K562 (cell line): ENCODE data around the gene GZMM. TPM values are rescaled to one million over a fixed set of nuclear protein-coding genes. Genes with fewer than 3 reads are reported as not detected.
A peak's percentile ranks its signal among the peaks of the same experiment; 100 is the strongest.

Experiments used
- ATF7 ChIP-seq: fragments of 450-650 bp; IDR thresholded peaks from 2 replicates; pipeline ENCODE4 v1.7.1; 2014; ENCODE audit warnings: mild to moderate bottlenecking, moderate library complexity
- HDGF ChIP-seq: fragments of 450-650 bp; IDR thresholded peaks from 2 replicates; pipeline ENCODE4 v1.6.1; 2016
- MXI1 ChIP-seq: IDR thresholded peaks from 2 replicates; pipeline ENCODE4 v1.6.1; 2011; ENCODE audit warnings: low read depth, mild to moderate bottlenecking, improper control_type of control experiment, low read length
- SMARCA5 ChIP-seq: fragments of 450-650 bp; IDR thresholded peaks from 2 replicates; pipeline ENCODE4 v1.6.1; 2016
- ZSCAN29 ChIP-seq: fragments of 450-650 bp; IDR thresholded peaks from 2 replicates; pipeline ENCODE4 v1.6.1; 2017
- polyA plus RNA-seq, 8 experiments: library from polyadenylated mRNA; depleted of rRNA in 4 of 8; stranded (reverse) in 5 of 8; unstranded in 3 of 8; fragments of >200 nt; fragmentation: Nextera tagmentation in 2 of 8; fragmentation: Illumina TruSeq in 1 of 8; extraction: Ambion mirVana in 2 of 8; extraction: Trizol in 1 of 8; gene quantifications; 2 replicates each; pipeline versions ENCODE4 v1.2.1 to v1.2.3, GENCODE V29; 2011 to 2014; ENCODE audit warnings: inconsistent platforms in 1 of 8, missing spikeins in 1 of 8
- total RNA-seq, 7 experiments: library from RNA; depleted of rRNA in 6 of 7; stranded (reverse); fragments of >200 nt in 6 of 7; fragmentation: Illumina TruSeq in 2 of 7; extraction: Trizol in 2 of 7; gene quantifications; 2 replicates each; pipeline versions ENCODE4 v1.2.1 to v1.2.3, GENCODE V29; 2011 to 2021; ENCODE audit warnings: low replicate concordance in 1 of 7
- TF ChIP-seq, protein P1 (sequence below): fragments of 450-650 bp; IDR thresholded peaks from 2 replicates; pipeline ENCODE4 v1.6.1; 2016; ENCODE audit warnings: low read depth

GZMM gene
- total and polyA plus RNA-seq, 9 of the 15 experiments (the other 6 are each of a cell fraction or from before 2014, with no cell fraction given), result 0.08 to 2.6 (median 0.70) TPM; not detected in 2

DNA sequence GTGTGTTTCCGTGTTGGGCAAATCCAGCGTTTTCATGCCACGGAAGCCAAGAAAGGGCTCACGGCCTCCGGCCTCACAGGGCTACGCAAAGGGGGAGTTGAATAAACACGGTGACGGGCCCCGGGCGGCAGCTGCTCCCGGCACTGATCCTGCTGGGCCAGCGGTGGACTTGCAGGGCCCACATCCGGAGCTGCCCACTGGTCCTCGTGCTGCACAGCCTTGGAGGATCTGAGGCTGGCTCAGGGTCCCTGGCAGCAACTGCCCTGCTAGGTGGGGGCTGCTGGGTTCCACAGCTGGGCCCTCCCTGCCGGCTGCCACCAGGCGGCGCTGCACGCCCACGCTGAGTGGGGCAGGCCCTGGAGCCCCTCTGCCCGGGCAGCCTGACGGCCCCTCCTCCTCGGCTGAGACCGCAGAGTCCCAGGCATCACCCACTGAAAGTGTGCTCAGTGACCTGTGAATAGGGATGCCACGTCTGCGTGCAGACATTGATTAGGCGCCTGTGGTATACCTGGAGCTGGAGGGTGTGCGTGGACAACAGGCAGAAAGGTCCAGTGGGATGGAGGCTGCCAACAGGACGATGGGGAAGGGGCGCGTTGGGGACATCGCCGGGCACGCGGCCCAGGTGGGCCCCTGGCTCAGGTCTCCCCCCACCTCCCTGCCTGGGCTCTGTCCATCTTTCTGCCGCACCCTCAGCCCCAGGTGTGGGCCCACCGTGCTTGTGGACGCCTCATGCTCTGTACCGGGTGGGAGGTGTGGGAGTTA lies 40.6 kb downstream of the GZMM start (continued):
- TF ChIP-seq HDGF (0 out of 2 replicates have a peak, but pooled peaks have one; percentile 77), ATF7 (no peak), SMARCA5 (0 out of 2 replicates have a peak, but pooled peaks have one; percentile 20), ZSCAN29 (no peak), MXI1 (no peak)
- TF ChIP-seq, protein P1, sequence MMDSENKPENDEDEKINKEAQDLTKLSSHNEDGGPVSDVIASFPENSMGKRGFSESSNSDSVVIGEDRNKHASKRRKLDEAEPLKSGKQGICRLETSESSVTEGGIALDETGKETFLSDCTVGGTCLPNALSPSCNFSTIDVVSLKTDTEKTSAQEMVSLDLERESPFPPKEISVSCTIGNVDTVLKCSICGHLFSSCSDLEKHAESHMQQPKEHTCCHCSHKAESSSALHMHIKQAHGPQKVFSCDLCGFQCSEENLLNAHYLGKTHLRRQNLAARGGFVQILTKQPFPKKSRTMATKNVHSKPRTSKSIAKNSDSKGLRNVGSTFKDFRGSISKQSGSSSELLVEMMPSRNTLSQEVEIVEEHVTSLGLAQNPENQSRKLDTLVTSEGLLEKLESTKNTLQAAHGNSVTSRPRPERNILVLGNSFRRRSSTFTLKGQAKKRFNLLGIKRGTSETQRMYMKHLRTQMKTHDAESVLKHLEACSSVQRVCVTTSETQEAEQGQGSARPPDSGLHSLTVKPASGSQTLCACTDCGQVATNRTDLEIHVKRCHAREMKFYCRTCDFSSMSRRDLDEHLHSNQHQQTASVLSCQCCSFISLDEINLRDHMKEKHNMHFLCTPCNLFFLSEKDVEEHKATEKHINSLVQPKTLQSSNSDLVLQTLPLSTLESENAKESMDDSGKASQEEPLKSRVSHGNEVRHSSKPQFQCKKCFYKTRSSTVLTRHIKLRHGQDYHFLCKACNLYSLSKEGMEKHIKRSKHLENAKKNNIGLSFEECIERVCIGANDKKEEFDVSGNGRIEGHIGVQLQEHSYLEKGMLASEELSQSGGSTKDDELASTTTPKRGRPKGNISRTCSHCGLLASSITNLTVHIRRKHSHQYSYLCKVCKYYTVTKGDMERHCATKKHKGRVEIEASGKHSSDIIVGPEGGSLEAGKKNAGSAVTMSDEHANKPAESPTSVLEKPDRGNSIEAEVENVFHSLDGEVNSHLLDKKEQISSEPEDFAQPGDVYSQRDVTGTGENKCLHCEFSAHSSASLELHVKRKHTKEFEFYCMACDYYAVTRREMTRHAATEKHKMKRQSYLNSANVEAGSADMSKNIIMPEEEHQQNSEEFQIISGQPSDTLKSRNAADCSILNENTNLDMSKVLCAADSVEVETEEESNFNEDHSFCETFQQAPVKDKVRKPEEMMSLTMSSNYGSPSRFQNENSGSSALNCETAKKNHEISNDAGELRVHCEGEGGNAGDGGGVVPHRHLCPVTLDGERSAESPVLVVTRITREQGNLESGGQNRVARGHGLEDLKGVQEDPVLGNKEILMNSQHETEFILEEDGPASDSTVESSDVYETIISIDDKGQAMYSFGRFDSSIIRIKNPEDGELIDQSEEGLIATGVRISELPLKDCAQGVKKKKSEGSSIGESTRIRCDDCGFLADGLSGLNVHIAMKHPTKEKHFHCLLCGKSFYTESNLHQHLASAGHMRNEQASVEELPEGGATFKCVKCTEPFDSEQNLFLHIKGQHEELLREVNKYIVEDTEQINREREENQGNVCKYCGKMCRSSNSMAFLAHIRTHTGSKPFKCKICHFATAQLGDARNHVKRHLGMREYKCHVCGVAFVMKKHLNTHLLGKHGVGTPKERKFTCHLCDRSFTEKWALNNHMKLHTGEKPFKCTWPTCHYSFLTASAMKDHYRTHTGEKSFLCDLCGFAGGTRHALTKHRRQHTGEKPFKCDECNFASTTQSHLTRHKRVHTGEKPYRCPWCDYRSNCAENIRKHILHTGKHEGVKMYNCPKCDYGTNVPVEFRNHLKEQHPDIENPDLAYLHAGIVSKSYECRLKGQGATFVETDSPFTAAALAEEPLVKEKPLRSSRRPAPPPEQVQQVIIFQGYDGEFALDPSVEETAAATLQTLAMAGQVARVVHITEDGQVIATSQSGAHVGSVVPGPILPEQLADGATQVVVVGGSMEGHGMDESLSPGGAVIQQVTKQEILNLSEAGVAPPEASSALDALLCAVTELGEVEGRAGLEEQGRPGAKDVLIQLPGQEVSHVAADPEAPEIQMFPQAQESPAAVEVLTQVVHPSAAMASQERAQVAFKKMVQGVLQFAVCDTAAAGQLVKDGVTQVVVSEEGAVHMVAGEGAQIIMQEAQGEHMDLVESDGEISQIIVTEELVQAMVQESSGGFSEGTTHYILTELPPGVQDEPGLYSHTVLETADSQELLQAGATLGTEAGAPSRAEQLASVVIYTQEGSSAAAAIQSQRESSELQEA, result no peak
